Liver (tissue), 9 donors: ENCODE results near the gene PSMD11. TPM values are rescaled to one million over a fixed set of nuclear protein-coding genes. Genes with fewer than 3 reads are reported as not detected.

Experiments used
- DNase-seq: peaks from one replicate; pipeline ENCODE4 v3.0.0-alpha.2; 2017; ENCODE audit warnings: low spot score
- H3K27ac ChIP-seq, 2 donors: one replicate each; pipeline ENCODE4 v1.7.0; 2013; ENCODE audit warnings: inconsistent platforms in 2 of 2, low read length in 2 of 2, control low read depth in 1 of 2, low read depth in 1 of 2, mild to moderate bottlenecking in 1 of 2
- H3K27me3 ChIP-seq, 4 donors: one replicate each; pipeline versions ENCODE4 v1.6.1 to v1.7.0; 2013; ENCODE audit warnings: low read length in 3 of 4, inconsistent platforms in 1 of 4, mild to moderate bottlenecking in 1 of 4, moderate library complexity in 1 of 4; ENCODE audit not compliant: control insufficient read depth in 4 of 4, insufficient read depth in 4 of 4
- H3K36me3 ChIP-seq, 4 donors: one replicate each; pipeline versions ENCODE4 v1.6.1 to v1.7.0; 2013; ENCODE audit warnings: low read length in 3 of 4, mild to moderate bottlenecking in 3 of 4, low read depth in 1 of 4, moderate library complexity in 1 of 4; ENCODE audit not compliant: control insufficient read depth in 4 of 4, insufficient read depth in 3 of 4
- H3K4me1 ChIP-seq, 4 donors: one replicate each; pipeline versions ENCODE4 v1.6.1 to v1.7.0; 2013; ENCODE audit warnings: low read length in 3 of 4, mild to moderate bottlenecking in 3 of 4, moderate library complexity in 1 of 4; ENCODE audit not compliant: control insufficient read depth in 4 of 4, insufficient read depth in 4 of 4
- H3K4me3 ChIP-seq, 3 donors: one replicate each; pipeline versions ENCODE4 v1.6.1 to v1.7.0; 2013; ENCODE audit warnings: low read length in 3 of 3, control low read depth in 1 of 3, low read depth in 1 of 3, mild to moderate bottlenecking in 1 of 3
- H3K9ac ChIP-seq, 2 donors: one replicate each; pipeline ENCODE4 v1.7.0; 2013; ENCODE audit warnings: low read length in 2 of 2, mild to moderate bottlenecking in 2 of 2, moderate library complexity in 2 of 2, control low read depth in 1 of 2, low read depth in 1 of 2
- H3K9me3 ChIP-seq, 4 donors: one replicate each; pipeline versions ENCODE4 v1.6.1 to v1.7.0; 2013; ENCODE audit warnings: low read length in 3 of 4; ENCODE audit not compliant: control insufficient read depth in 4 of 4
- CTCF ChIP-seq: fragments of 150-350 bp; IDR thresholded peaks from 2 replicates; pipeline ENCODE4 v1.5.1; 2017; ENCODE audit warnings: improper control_type of control experiment, low read depth, low read length; ENCODE audit not compliant: missing input control
- EGR1 ChIP-seq, 2 donors: IDR thresholded peaks; 2 replicates each; pipeline ENCODE4 v1.6.1; 2016 to 2018; ENCODE audit warnings: antibody characterized with exemption in 2 of 2, low read depth in 2 of 2
- FOXA1 ChIP-seq: IDR thresholded peaks from 2 replicates; pipeline ENCODE4 v1.6.1; 2016; ENCODE audit warnings: antibody characterized with exemption
- FOXA2 ChIP-seq: IDR thresholded peaks from 2 replicates; pipeline ENCODE4 v1.6.1; 2016; ENCODE audit warnings: antibody characterized with exemption
- GABPA ChIP-seq, 2 donors: IDR thresholded peaks in 1 of 2; conservative IDR thresholded peaks in 1 of 2; 2 replicates each; pipeline ENCODE4 v1.6.1; 2016; ENCODE audit warnings: antibody characterized with exemption in 2 of 2, mild to moderate bottlenecking in 1 of 2, moderate library complexity in 1 of 2
- HNF4A ChIP-seq, 2 donors: conservative IDR thresholded peaks; 2 replicates each; pipeline ENCODE4 v1.6.1; 2016; ENCODE audit warnings: antibody characterized with exemption in 2 of 2, mild to moderate bottlenecking in 2 of 2
- HNF4G ChIP-seq: IDR thresholded peaks from 2 replicates; pipeline ENCODE4 v1.6.1; 2016; ENCODE audit warnings: antibody characterized with exemption
- JUND ChIP-seq, 2 donors: IDR thresholded peaks; 2 replicates each; pipeline ENCODE4 v1.6.1; 2016; ENCODE audit warnings: antibody characterized with exemption in 2 of 2
- MAX ChIP-seq: IDR thresholded peaks from 2 replicates; pipeline ENCODE4 v1.6.1; 2016; ENCODE audit warnings: antibody characterized with exemption
- NR2F2 ChIP-seq: IDR thresholded peaks from 2 replicates; pipeline ENCODE4 v1.6.1; 2016; ENCODE audit warnings: antibody characterized with exemption
- RXRA ChIP-seq, 2 donors: IDR thresholded peaks; 2 replicates each; pipeline ENCODE4 v1.6.1; 2017 to 2018; ENCODE audit warnings: antibody characterized with exemption in 2 of 2, mild to moderate bottlenecking in 1 of 2
- SP1 ChIP-seq: IDR thresholded peaks from 2 replicates; pipeline ENCODE4 v1.6.1; 2018; ENCODE audit warnings: antibody characterized with exemption, mild to moderate bottlenecking
- TAF1 ChIP-seq: conservative IDR thresholded peaks from 2 replicates; pipeline ENCODE4 v1.6.1; 2016; ENCODE audit warnings: antibody characterized with exemption, mild to moderate bottlenecking
- YY1 ChIP-seq: IDR thresholded peaks from 2 replicates; pipeline ENCODE4 v1.6.1; 2016; ENCODE audit warnings: antibody characterized with exemption, mild to moderate bottlenecking
- ZBTB33 ChIP-seq: IDR thresholded peaks from 2 replicates; pipeline ENCODE4 v1.6.1; 2016; ENCODE audit warnings: antibody characterized with exemption
- WGBS: extraction: QIAGEN DNeasy Blood & Tissue Kit; methylation state at CpG from one replicate; pipeline ENCODE4 v1.1.7; 2013; 5-methylcytosine and 5-hydroxymethylcytosine counted together
- polyA plus RNA-seq, 2 donors: library from polyadenylated mRNA; stranded (reverse) in 1 of 2; unstranded in 1 of 2; fragments of 200-250 nt in 1 of 2; fragments of >200 nt in 1 of 2; fragmentation: Nextera tagmentation in 1 of 2; extraction: Ambion mirVana in 1 of 2; gene quantifications; one replicate each; pipeline versions ENCODE4 v1.2.1 to v1.2.3, GENCODE V29; 2013 to 2015
- total RNA-seq, 2 donors: library from RNA; depleted of rRNA; stranded (reverse); fragments of >200 nt; gene quantifications; one replicate each; pipeline ENCODE4 v1.2.3, GENCODE V29; 2014
- TF ChIP-seq, protein P1 (sequence below): IDR thresholded peaks from 2 replicates; pipeline ENCODE4 v1.6.1; 2016; ENCODE audit warnings: antibody characterized with exemption
- donor health status: healthy.
- donor health status: healthy.
- donor health status: healthy.
- donor health status: healthy.
- donor health status: healthy.

Gene PSMD11
- total and polyA plus RNA-seq, 4 donors = 42.1 to 97.4 (median 68.2) TPM

- TF ChIP-seq CTCF (no peak), FOXA1 (no peak), FOXA2 (no peak), EGR1 (IDR thresholded peaks at IDR 0.05; ENCODE audit: low read depth in 2 of 2) (no peak)
- TF ChIP-seq, protein P1, sequence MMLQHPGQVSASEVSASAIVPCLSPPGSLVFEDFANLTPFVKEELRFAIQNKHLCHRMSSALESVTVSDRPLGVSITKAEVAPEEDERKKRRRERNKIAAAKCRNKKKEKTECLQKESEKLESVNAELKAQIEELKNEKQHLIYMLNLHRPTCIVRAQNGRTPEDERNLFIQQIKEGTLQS = no peak
Measured at GRCh38 chr17:32481193-32481592, 36.9 kb downstream of the PSMD11 start (continued).

DNA sequence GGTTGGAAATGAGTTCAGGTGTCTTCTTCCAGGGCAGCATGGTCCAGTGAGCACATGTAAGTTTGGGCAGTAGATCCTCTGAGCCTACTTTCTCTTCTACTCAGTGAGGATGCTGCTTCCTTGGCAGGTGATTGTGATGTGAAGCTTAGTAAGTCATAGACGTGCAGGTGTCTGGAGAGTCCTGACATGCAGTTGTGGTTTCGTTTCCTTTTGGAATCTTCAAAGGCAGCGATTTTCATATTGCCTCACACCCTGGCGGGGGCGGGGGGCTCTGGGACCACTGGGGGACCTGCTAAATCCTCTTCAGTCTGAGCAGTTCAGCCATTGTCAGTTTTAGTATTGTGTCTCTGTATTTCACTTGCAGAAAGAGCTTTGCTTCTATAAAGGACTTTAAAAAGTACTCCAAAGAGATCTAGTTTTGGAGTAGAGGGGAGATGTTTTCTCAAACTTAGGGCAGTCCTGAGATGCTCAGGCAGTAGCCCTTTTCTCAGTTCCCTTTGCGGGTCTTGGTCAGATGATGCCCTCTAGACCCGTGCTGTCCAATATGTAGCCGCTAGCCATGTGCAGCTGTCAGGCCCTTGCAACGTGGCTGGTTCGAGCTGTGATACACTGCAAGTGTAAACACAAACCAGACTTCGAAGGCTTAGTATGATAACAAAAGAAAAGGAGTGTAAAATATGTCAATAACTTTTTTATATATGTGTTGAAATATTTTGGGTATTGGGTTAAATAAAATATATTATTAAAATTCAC, 38.4 kb downstream of the PSMD11 start:
- no peak for DNase-seq
- peaks cover 7 to 46% (median 31%) of the 10 kb centered on the region in 4 donors for H3K36me3 ChIP-seq
- 80% methylated on average over 11 of the region's 11 CpGs for WGBS
- H3K27me3 ChIP-seq = no peaks in the 10 kb centered on the region
- H3K4me3 ChIP-seq = no peak overlapping the region
- no peak for TF ChIP-seq HNF4G
- no peak for TF ChIP-seq FOXA1
- TF ChIP-seq JUND (IDR thresholded peaks at IDR 0.05) = no peak
- TF ChIP-seq GABPA (IDR thresholded peaks at IDR 0.05 in 1 of 2, conservative IDR thresholded peaks at IDR 0.05 in 1 of 2) = no peak
- TF ChIP-seq ZBTB33 = no peak
- no peak for TF ChIP-seq YY1
- TF ChIP-seq HNF4A (conservative IDR thresholded peaks at IDR 0.05) = no peak
- TF ChIP-seq NR2F2 = no peak
- no peak for TF ChIP-seq EGR1 (IDR thresholded peaks at IDR 0.05; ENCODE audit: low read depth in 2 of 2)
- no peak for TF ChIP-seq RXRA (IDR thresholded peaks at IDR 0.05)
- no peak for TF ChIP-seq SP1
- TF ChIP-seq TAF1 = no peak
- TF ChIP-seq, protein P1 = no peak
- TF ChIP-seq MAX = no peak
- no peak overlapping the region for H3K27ac ChIP-seq
- no peak overlapping the region for H3K9ac ChIP-seq
- peaks cover 5 to 8% (median 6%) of the 10 kb centered on the region in 4 donors for H3K4me1 ChIP-seq
- no peaks in the 10 kb centered on the region for H3K9me3 ChIP-seq
